ENCODE results near the gene RNF144B. TPM values are rescaled to one million over a fixed set of nuclear protein-coding genes. Genes with fewer than 3 reads are reported as not detected.

Gene RNF144B
- total and polyA plus RNA-seq, 9 of the 15 experiments (the other 6 are each of a cell fraction or from before 2014, with no cell fraction given) = 0.01 TPM; not detected in 8

DNA sequence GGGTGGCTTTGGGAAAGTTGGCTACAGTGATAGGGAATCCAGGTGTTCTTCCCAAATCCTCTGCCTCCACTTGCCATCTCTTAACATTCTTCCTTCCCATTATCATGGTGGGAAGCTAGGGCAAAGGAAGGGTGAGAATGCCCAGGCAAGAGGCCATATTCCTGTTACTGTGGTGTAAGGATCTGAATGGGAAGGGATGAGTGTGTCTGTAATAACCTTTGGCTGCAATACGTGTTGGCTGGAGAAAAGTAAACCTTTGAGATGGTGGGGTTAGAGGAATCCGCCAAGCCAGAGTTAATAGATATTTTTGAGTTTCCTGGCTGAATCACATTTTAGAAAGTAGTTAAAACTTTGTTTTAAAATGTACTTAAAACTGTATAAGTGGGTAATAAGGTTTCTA is 45.9 kb downstream of the RNF144B start (continued):
- TF ChIP-seq ZNF282 (CRISPR knock-in tag; IDR thresholded peaks at IDR 0.05) (no peak), EZH2 (IDR thresholded peaks at IDR 0.05; ENCODE audit: borderline replicate concordance, low read depth, low read length) (no peak), JUN (IDR thresholded peaks at IDR 0.05; ENCODE audit: borderline replicate concordance, low read depth, low read length) (no peak), JUN (CRISPR knock-in tag; IDR thresholded peaks at IDR 0.05; ENCODE audit: borderline replicate concordance) (no peak), ZNF263 (CRISPR knock-in tag; IDR thresholded peaks at IDR 0.05; ENCODE audit: borderline replicate concordance) (no peak)
- TF ChIP-seq, protein P1, sequence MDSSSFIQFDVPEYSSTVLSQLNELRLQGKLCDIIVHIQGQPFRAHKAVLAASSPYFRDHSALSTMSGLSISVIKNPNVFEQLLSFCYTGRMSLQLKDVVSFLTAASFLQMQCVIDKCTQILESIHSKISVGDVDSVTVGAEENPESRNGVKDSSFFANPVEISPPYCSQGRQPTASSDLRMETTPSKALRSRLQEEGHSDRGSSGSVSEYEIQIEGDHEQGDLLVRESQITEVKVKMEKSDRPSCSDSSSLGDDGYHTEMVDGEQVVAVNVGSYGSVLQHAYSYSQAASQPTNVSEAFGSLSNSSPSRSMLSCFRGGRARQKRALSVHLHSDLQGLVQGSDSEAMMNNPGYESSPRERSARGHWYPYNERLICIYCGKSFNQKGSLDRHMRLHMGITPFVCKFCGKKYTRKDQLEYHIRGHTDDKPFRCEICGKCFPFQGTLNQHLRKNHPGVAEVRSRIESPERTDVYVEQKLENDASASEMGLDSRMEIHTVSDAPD (CRISPR knock-in tag; IDR thresholded peaks at IDR 0.05) = no peak

DNA sequence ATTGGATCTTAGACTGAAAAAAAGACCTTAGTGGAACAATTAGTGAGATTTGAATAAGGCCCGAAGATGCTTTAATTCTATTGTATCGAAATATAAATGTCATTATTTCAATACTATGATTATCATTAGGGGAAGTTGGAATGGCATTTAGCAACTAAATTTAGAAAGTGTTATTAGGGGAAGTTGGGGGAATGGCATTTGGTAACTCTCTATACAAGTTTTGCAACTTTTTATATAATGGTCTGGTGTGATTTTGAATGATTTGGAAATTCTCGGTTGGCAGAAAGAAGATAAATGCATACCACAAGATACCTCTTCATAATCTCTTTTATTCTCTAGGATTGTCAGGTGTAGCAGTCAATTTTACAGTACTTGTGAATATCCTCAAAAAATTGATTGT is 49.2 kb downstream of the RNF144B start:
- in situ Hi-C loops (cut with MboI) = no loop called here
- TF ChIP-seq ILF3 (IDR thresholded peaks at IDR 0.05; ENCODE audit: borderline replicate concordance) (no peak), SRF (CRISPR knock-in tag; IDR thresholded peaks at IDR 0.05) (no peak), ADNP (tag; IDR thresholded peaks at IDR 0.05) (no peak), EGR1 (conservative IDR thresholded peaks at IDR 0.05) (no peak)
- TF ChIP-seq, protein P2, sequence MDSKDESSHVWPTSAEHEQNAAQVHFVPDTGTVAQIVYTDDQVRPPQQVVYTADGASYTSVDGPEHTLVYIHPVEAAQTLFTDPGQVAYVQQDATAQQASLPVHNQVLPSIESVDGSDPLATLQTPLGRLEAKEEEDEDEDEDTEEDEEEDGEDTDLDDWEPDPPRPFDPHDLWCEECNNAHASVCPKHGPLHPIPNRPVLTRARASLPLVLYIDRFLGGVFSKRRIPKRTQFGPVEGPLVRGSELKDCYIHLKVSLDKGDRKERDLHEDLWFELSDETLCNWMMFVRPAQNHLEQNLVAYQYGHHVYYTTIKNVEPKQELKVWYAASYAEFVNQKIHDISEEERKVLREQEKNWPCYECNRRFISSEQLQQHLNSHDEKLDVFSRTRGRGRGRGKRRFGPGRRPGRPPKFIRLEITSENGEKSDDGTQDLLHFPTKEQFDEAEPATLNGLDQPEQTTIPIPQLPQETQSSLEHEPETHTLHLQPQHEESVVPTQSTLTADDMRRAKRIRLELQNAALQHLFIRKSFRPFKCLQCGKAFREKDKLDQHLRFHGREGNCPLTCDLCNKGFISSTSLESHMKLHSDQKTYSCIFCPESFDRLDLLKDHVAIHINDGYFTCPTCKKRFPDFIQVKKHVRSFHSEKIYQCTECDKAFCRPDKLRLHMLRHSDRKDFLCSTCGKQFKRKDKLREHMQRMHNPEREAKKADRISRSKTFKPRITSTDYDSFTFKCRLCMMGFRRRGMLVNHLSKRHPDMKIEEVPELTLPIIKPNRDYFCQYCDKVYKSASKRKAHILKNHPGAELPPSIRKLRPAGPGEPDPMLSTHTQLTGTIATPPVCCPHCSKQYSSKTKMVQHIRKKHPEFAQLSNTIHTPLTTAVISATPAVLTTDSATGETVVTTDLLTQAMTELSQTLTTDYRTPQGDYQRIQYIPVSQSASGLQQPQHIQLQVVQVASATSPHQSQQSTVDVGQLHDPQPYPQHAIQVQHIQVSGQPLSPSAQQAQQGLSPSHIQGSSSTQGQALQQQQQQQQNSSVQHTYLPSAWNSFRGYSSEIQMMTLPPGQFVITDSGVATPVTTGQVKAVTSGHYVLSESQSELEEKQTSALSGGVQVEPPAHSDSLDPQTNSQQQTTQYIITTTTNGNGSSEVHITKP (IDR thresholded peaks at IDR 0.05; ENCODE audit: partially characterized antibody) = no peak

More for the DNA sequence above, 49.2 kb downstream of the RNF144B start:
- H3K36me3 ChIP-seq (ENCODE audit: control insufficient read depth, insufficient read depth, low read length) = no peaks in the 10 kb centered on the region
- no peaks in the 10 kb centered on the region for H3K9me3 ChIP-seq (replicated peaks; ENCODE audit: control insufficient read depth, insufficient read depth, low read depth, low read length)
- CTCF ChIA-PET (ENCODE audit: low intra/inter-chr PET ratio) = no interaction called here
- H2AFZ ChIP-seq (ENCODE audit: low read depth, low read length) = no peak overlapping the region
- POLR2A ChIA-PET = interaction anchor here (1.0 kb wide), 1 partner anchor 10 kb away, joined by 4 read pairs; no protein-coding TSS in a partner anchor
- no peaks in the 10 kb centered on the region for H3K4me1 ChIP-seq (replicated peaks in 1 of 2; ENCODE audit: control insufficient read depth in 2 of 2, insufficient read depth in 2 of 2, low read length in 2 of 2)
- H3K9me1 ChIP-seq (ENCODE audit: control insufficient read depth, insufficient read depth, low read length) = no peaks in the 10 kb centered on the region
- H3K4me2 ChIP-seq (ENCODE audit: insufficient read depth, low read length) = no peak overlapping the region
- H3K27ac ChIP-seq (ENCODE audit: extremely low read depth, low read depth, low read length) = no peak overlapping the region
- H3K79me2 ChIP-seq (ENCODE audit: control insufficient read depth, insufficient read depth, low read length) = no peaks in the 10 kb centered on the region
- no peaks in the 10 kb centered on the region for H4K20me1 ChIP-seq (replicated peaks; ENCODE audit: control insufficient read depth, insufficient read depth, low read length)
- intact Hi-C loops (cut with micrococcal nuclease) = no loop called here
- no peak for FAIRE-seq
- peaks cover 0 to 2% of the 10 kb centered on the region in 2 experiments; a peak in 1 of 5 replicates for H3K27me3 ChIP-seq (ENCODE audit: control insufficient read depth in 2 of 2, insufficient read depth in 2 of 2, low read length in 2 of 2)
- no peak for DNase-seq (ENCODE audit: extremely low read depth in 1 of 4, low spot score in 3 of 4)
- no TSS peak for BruUV-seq (replicated peaks)
- 0% methylated on average over 3 of the region's 3 CpGs for WGBS (ENCODE audit: insufficient coverage, low coverage, missing lambda C conversion rate)
- no peak for ATAC-seq
- no peak overlapping the region for H3K4me3 ChIP-seq
- H3K9ac ChIP-seq (ENCODE audit: insufficient read depth in 1 of 2, low read depth in 2 of 2, low read length in 2 of 2) = no peak overlapping the region

Measured in K562 (cell line).